AG04450 (cell line): ENCODE data around the gene ERC1. TPM values are rescaled to one million over a fixed set of nuclear protein-coding genes. Genes with fewer than 3 reads are reported as not detected.

ENCODE experiments used
- CTCF ChIA-PET: fragments of 300-600, 350-600 bp; formaldehyde crosslinking; extraction: SDS; loops from one replicate; lab custom pipeline; 2022; ENCODE audit warnings: antibody characterized with exemption, inconsistent platforms; lab: Charles Lee
- POLR2A ChIA-PET: fragments of 350-600 bp; formaldehyde crosslinking; extraction: SDS; loops from one replicate; lab custom pipeline; 2021; ENCODE audit warnings: antibody characterized with exemption, inconsistent platforms; lab: Yijun Ruan, JAX
- DNase-seq: peaks from one replicate; pipeline ENCODE4 v3.0.0-alpha.2; 2011; ENCODE audit warnings: low read depth, low spot score
- H3K27ac ChIP-seq: one replicate; pipeline ENCODE4 v1.5.1; 2012; ENCODE audit warnings: low read depth, low read length, control low read depth
- H3K27me3 ChIP-seq: one replicate; pipeline ENCODE4 v1.6.0; 2012; ENCODE audit warnings: low read length; ENCODE audit not compliant: control insufficient read depth, insufficient read depth
- H3K4me3 ChIP-seq: 2 replicates; pipeline ENCODE4 v1.5.1; 2011; ENCODE audit warnings: mild to moderate bottlenecking, low read depth, low read length, control low read depth
- H3K9me3 ChIP-seq: 2 replicates; pipeline ENCODE4 v1.5.1; 2012; ENCODE audit warnings: low read length; ENCODE audit not compliant: control insufficient read depth, insufficient read depth
- CTCF ChIP-seq: IDR thresholded peaks from 2 replicates; pipeline ENCODE4 v1.5.1; 2011; ENCODE audit warnings: low read depth, low read length, control low read depth, inconsistent platforms
- polyA plus RNA-seq: library from polyadenylated mRNA; depleted of rRNA; stranded (reverse); fragments of >200 nt; gene quantifications from 2 replicates; pipeline ENCODE4 v1.2.3, GENCODE V29; 2011

Gene ERC1
- polyA plus RNA-seq, 1 experiment: 28.6 TPM

DNA sequence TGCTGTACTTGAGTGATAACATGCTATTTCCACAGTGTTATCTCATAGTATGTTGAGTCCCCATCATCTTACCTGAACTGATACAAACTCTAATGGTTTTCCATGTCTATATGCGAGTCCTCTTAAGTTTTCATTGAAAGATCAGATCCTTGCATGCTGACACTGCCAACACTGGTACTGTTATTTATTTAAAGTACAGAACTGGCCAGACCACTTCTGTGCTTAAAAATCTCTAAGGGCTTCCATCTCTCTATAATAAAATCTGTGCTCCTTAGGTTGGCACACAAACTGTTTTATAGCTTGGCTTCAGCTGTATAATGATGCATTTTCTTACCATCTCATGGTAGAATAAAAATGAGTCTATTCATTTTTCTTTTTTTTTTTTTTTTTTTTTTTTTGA, 188.1 kb downstream of the ERC1 start:
- no peaks in the 10 kb centered on the region for H3K9me3 ChIP-seq
- no peak overlapping the region for H3K4me3 ChIP-seq
- ChIA-PET POLR2A (no interaction called here), CTCF (interaction anchor here (0.6 to 2.5 kb wide), 3 partner anchors 61 to 525 kb away, joined by 3 to 13 read pairs (median 4); no protein-coding TSS in a partner anchor)
- H3K27me3 ChIP-seq: no peaks in the 10 kb centered on the region
- no peak for DNase-seq
- TF ChIP-seq CTCF: no peak
- H3K27ac ChIP-seq: no peak overlapping the region

DNA sequence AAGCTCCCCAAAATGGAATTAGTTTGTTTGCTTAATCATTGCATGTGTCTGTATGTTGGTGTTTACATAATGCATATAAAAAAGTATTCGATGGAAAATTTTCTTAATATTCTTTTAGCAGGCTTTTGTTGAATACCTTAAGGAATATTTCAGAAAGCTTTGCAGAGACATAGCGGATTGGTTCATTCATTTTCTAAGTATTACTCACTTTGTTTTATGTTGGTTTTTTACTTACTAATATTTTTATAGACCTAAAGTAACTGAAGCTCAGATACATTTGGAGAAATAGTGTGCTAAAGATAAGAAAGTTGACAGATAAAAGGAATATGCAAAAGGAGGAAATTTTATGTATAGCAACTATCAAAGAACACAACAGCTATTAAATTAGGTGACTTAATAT, 191.0 kb downstream of the ERC1 start:
- no peak overlapping the region for H3K4me3 ChIP-seq
- no peaks in the 10 kb centered on the region for H3K9me3 ChIP-seq
- DNase-seq: no peak
- CTCF ChIA-PET: interaction anchor here (0.8 to 3.3 kb wide), 2 partner anchors 62 to 64 kb away, joined by 3 to 20 read pairs; no protein-coding TSS in a partner anchor
- no peaks in the 10 kb centered on the region for H3K27me3 ChIP-seq
- POLR2A ChIA-PET: no interaction called here
- H3K27ac ChIP-seq: no peak overlapping the region
- no peak for TF ChIP-seq CTCF

DNA sequence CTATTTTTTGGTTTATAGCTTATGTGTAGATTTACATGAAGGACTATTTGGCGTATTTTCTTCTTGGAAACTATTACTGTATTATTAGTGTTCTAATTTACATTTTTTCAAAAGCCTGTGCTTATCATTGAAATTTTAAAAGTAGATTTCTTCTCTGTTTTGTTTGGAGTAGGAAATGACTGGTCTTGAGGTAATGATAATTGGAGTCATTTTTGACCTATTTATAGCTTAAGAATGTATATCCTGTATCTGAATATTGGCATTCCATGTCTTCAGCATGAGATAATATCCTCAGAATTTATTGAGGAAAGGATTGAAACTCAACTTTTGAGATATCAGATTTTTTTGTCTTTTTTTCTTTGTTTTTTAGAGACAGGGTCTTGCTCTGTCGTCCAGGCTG, 193.4 kb downstream of the ERC1 start:
- no peak for DNase-seq
- no peak for TF ChIP-seq CTCF
- POLR2A ChIA-PET: interaction anchor here (0.5 kb wide), 1 partner anchor 395 kb away, joined by 3 read pairs; no protein-coding TSS in a partner anchor
- CTCF ChIA-PET: interaction anchor here (0.9 to 3.3 kb wide), 3 partner anchors 66 to 606 kb away, joined by 3 to 20 read pairs (median 4); no protein-coding TSS in a partner anchor
- Histone ChIP-seq H3K27me3 (no peaks in the 10 kb centered on the region), H3K27ac (no peak overlapping the region), H3K4me3 (no peak overlapping the region), H3K9me3 (no peaks in the 10 kb centered on the region)

DNA sequence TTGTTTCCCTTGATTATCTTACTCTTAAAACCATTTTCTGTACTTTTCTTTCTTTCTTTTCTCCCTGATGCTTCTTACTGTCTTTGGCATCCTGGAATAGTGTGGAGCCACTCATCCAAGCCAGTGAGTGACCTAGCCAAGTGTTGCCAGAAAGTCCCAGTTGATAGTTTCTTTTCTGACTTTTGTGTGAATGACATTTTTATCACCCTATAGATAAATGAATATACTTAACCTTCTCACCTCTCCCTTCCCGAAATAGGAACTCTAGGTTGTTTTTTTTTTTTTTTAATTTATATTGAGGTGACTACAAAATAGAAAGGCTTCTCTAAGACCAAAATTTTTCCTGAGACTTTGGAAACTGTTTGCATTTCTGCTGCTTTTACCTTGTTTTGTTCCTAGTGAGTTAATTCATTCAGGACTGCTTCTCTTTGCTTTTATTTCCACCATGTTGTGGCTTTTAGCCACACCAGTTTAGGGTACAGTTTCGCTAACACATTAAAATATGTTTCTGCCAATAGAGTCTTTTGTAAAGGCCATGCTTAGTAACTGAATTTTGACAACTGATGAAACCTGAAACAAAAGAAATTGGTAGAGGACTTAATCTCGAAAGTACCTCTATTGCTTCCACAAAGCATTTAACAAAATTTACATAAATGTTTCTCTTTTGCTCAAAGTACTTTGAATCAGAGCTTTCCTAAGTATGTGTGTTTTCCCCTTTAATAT, 194.6 kb downstream of the ERC1 start:
- POLR2A ChIA-PET: interaction anchor here (0.6 kb wide), 1 partner anchor 12 kb away, joined by 3 read pairs; no protein-coding TSS in a partner anchor
- Histone ChIP-seq H3K27me3 (no peaks in the 10 kb centered on the region), H3K27ac (no peak overlapping the region), H3K4me3 (no peak overlapping the region), H3K9me3 (no peaks in the 10 kb centered on the region)
- CTCF ChIA-PET: interaction anchor here (0.6 kb wide), 1 partner anchor 10 kb away, joined by 3 read pairs; no protein-coding TSS in a partner anchor
- TF ChIP-seq CTCF: no peak
- no peak for DNase-seq

GRCh38 chr12:1186298-1186697, 195.3 kb downstream of the ERC1 start:
- H3K4me3 ChIP-seq: no peak overlapping the region
- no peak overlapping the region for H3K27ac ChIP-seq
- CTCF ChIA-PET: no interaction called here
- no peak for TF ChIP-seq CTCF
- POLR2A ChIA-PET: interaction anchor here (0.6 kb wide), 1 partner anchor 11 kb away, joined by 3 read pairs; no protein-coding TSS in a partner anchor
- no peak for DNase-seq
- H3K27me3 ChIP-seq: no peaks in the 10 kb centered on the region
- H3K9me3 ChIP-seq: no peaks in the 10 kb centered on the region
